ENCODE results near the gene IFI6. TPM values are rescaled to one million over a fixed set of nuclear protein-coding genes. Genes with fewer than 3 reads are reported as not detected.
"Not testable (repeated sequence)": the region's sequence is repeated elsewhere in the genome, so short reads cannot be mapped to it uniquely, and the experiment has no call there.

The IFI6 gene
- 45.2 TPM for total RNA-seq

GRCh38 chr1:27671964-27672749, at the start of gene IFI6:
Gene IFI6, minus strand, starts transcription at chr1:27672192. Its CDS starts 2,878 bp downstream, at chr1:27669314.
- peak; percentile 40 for FAIRE-seq

GRCh38 chr1:27719286-27720251, 47.6 kb upstream of the IFI6 start:
- no peak for FAIRE-seq
- DNase-seq (ENCODE audit: low spot score in 2 of 2) = no peak

More at GRCh38 chr1:27671964-27672749, at the start of gene IFI6:
- DNase-seq (ENCODE audit: low spot score in 2 of 2) = peak; percentile 83 to 86

DNA sequence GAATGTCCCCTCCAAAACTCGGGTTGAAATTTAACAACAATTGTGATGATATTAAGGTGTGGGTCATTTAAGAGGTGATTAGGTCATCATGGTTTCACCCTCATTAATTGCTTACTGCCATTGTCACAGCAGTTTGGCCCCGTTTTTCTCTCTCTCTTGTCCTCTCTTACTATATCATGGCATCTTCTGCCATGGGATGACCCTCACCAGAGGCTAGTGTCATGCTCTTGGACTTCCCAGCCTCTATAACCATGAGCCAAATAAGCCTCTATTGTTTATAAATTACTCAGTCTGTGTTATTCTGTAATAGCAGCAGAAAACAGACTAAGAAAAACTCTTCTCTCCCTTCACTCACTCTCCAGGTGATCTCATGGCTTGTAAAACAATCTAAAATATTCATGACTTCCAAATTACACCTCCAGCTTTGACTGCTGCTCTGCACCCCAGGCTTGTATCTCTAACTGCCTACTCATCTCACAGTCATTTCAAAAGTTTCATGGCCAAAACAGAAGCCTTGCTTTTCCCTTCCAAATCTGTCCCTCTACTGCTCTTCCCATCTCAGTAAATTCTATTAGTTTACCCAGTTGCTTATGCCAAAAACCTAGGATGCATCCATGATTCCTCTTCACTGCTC, 44.4 kb upstream of the IFI6 start:
- FAIRE-seq = no peak

DNA sequence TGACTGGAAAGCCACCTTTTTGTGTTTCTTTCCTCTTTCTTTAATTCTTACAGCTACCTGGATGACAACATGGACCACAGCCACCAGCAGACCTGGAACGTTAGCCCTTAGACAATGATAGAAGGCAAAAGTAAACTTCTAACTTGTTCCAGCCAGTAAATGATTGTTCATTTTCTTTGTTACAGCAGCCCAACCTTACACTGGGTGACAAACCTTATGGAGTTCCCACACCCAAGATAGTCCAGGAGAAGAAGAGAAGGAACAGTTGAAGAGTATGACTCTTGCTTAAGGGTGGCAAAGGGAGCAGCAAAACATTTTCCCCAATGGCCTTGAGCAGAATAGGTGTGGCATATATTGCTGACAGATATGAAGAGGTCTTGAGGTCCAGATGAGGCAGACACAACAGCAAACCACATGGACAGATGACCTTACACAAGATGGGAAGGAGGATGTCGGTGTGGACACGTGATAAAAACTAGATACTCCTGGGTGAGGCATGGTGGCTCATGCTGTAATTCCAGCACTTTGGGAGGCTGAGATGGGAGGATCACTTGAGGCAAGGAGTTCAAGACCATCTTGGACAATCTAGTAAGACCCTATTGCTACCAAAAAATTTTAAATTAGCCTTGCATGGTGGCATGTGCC, 42.0 kb upstream of the IFI6 start:
- no peak for FAIRE-seq
- DNase-seq (ENCODE audit: low spot score in 2 of 2) = no peak

More for the DNA sequence above, 44.4 kb upstream of the IFI6 start:
- DNase-seq (ENCODE audit: low spot score in 2 of 2) = no peak

GRCh38 chr1:27713139-27713725, 41.2 kb upstream of the IFI6 start:
- DNase-seq (ENCODE audit: low spot score in 2 of 2) (no peak), FAIRE-seq (no peak)

DNA sequence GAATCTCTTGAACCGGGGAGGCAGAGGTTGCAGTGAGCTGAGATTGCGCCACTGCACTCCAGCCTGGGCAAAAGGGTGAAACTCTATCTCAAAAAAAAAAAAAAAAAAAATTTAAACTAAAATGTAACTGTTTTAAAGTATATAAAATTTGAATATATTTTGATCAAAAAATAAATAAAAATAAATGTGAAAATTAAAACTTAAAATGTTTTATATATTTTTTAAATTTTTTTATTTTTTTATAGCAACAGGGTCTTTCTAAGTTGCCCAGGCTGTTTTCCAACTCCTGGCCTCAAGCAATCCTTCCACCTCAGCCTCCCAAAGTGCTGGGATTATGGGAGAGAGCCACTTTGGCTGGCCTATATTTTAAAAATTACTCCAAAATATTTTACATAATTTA, 38.6 kb upstream of the IFI6 start:
- peak; percentile 44 for FAIRE-seq
- no peak for DNase-seq (ENCODE audit: low spot score in 2 of 2)

DNA sequence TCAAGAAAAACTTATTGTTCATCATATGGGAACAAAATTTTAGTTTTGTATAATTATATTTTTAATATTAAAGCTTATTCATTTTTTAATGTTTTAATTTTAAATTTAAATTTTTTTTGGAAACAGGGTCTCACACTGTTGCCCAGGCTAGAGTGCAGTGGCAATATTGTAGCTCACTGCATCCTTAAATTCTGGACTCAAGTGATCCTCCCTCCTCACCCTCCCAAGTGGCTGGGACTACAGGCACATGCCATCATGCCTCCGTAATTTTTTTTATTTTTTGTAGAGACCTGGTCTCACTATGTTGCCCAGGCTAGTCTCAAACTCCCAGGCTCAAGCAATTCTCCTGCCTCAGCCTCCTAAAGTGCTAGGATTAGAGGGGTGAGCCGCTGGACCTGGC, 33.6 kb upstream of the IFI6 start:
- FAIRE-seq (peak; percentile 21), DNase-seq (ENCODE audit: low spot score in 2 of 2) (no peak)

DNA sequence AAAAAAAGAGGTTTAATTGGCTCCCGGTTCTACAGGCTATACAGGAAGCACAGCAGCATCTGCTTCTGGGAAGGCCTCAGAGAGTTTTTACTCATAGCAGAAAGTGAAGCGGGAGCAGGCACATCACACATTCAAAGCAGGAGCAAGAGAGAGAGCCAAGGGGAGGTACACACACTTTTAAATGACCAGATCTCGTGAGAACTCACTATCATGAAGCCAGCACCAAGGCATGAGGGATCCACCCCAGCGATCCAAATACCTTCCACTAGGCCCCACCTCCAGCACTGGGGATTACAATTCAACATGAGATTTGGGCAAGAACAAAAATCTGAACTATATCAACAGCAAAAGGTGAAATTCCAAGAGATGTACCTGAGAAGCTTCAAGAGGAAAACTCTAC, 33.0 kb upstream of the IFI6 start:
- DNase-seq (ENCODE audit: low spot score in 2 of 2) (no peak), FAIRE-seq (no peak)

DNA sequence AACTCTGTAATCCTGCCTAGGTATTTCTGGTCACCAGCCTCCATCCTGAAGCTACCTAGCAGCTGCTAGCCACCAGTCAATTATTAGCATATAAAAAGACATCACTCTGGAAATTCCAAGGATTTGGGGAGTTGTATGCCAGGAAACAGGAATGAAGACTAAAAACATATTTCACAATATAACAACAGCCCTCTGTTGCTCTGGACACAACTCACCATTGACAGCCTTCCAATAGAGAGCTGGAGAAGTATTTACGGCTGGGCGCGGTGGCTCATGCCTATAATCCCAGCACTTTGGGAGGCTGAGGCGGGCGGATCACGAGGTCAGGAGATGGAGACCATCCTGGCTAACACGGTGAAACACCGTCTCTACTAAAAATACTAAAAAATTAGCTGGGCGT, 24.8 kb upstream of the IFI6 start:
- FAIRE-seq; DNase-seq (ENCODE audit: low spot score in 2 of 2): not testable (repeated sequence)

DNA sequence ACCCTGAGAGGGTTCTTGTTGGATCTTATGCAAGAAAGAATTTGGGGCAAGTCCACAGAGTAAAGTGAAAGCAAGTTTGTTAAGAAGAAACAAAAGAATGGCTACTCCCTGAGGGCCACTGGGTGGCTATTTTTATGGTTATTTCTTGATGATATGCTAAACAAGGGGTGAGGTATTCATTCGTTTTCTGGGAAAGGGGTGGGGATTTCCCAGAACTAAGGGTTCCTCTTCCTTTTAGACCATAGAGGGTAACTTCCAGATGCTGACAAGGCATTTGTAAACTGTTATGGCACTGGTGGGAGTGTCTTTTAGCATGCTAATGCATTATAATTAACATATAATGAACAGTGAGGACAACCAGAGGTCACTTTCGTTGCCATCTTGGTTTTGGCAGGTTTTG, 18.2 kb upstream of the IFI6 start:
- FAIRE-seq (no peak), DNase-seq (ENCODE audit: low spot score in 2 of 2) (no peak)

- FAIRE-seq = no peak
These were observed 17.6 kb upstream of the IFI6 start for GRCh38 chr1:27689423-27690173.

GRCh38 chr1:27687906-27688305, 15.9 kb upstream of the IFI6 start:
- no peak for FAIRE-seq
- DNase-seq (ENCODE audit: low spot score in 2 of 2) = no peak

More at GRCh38 chr1:27689423-27690173, 17.6 kb upstream of the IFI6 start:
- DNase-seq (ENCODE audit: low spot score in 2 of 2) = no peak

GRCh38 chr1:27686223-27686990, 14.4 kb upstream of the IFI6 start:
- FAIRE-seq = no peak
- DNase-seq (ENCODE audit: low spot score in 2 of 2) = no peak

DNA sequence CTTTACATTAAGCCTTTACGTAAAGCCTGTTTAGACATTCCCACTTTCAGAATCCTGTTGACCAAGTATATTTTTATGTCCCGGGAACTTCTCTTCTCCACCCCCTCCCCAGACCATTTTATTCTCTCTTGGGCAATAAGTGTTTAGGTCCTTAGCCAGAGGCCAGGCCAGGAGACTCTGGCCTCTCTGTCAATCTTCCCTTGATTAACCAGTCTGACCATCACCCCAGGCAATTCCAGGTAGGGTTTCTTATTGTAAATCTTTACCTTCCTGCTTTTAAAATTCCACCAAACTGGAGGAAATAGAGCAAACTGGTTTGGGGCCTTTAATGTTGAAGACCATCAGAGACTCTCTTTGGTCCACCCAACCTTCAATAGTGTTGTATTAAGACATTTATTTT, 12.2 kb upstream of the IFI6 start:
- no peak for DNase-seq (ENCODE audit: low spot score in 2 of 2)
- FAIRE-seq = no peak

DNA sequence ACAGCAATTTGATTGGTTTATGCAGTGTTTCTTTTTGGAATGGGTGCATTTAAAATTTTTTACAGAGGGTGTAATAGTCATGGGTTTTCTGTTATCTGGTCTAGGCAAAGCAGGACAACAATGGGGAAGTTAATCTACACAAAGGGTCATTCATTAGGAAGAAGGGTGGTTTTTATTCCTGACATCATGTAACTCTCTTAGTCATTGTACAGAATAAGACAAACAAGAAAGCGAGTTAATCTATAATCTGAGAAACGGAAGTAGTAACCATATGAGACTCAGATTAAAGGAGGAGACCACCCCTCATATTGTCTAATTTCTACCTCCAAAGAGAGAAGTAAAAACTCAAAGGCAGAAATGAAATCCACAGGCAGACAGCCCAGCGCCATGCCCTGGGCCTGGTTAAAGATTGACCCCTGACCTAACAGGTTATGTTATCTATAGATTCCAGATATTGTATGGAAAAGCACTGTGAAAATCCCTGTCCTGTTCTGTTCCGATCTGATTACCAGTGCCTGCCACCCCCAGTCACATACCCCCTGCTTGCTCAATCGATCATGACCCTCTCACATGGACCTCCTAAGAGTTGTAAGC, 10.5 kb upstream of the IFI6 start:
- no peak for FAIRE-seq
- DNase-seq (ENCODE audit: low spot score in 2 of 2) = no peak

GRCh38 chr1:27681580-27681979, 9.6 kb upstream of the IFI6 start:
- not testable (repeated sequence) for FAIRE-seq

DNA sequence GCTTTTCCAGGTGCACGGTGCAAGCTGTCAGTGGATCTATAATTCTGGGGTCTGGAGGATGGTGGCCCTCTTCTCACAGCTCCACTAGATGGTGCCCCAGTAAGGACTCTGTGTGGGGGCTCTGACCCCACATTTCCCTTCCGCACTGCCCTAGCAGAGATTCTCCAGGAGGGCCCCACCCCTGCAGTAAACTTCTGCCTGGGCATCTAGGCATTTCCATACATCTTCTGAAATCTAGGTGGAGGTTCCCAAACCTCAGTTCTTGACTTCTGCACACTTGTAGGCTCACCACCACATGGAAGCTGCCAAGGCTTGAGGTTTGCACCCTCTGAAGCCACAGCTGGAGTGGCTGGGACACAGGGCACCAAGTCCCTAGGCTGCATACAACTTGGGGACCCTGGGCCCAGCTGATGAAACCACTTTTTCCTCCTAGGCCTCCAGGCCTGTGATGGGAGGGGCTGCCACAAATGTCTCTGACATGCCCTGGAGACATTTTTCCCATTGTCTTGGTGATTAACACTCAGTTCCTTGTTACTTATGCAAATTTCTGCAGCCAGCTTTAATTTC, 8.3 kb upstream of the IFI6 start:
- FAIRE-seq; DNase-seq (ENCODE audit: low spot score in 2 of 2): not testable (repeated sequence)

More at GRCh38 chr1:27681580-27681979, 9.6 kb upstream of the IFI6 start:
- DNase-seq (ENCODE audit: low spot score in 2 of 2) = not testable (repeated sequence)

GRCh38 chr1:27678747-27679146, 6.8 kb upstream of the IFI6 start:
- FAIRE-seq (no peak), DNase-seq (ENCODE audit: low spot score in 2 of 2) (no peak)
